ENCODE measurements around the gene HOXD9. TPM values are rescaled to one million over a fixed set of nuclear protein-coding genes. Genes with fewer than 3 reads are reported as not detected.

Gene HOXD9
- total and polyA plus RNA-seq, 8 donors, result 0.12 to 1.1 (median 0.34) TPM; not detected in 2

DNA sequence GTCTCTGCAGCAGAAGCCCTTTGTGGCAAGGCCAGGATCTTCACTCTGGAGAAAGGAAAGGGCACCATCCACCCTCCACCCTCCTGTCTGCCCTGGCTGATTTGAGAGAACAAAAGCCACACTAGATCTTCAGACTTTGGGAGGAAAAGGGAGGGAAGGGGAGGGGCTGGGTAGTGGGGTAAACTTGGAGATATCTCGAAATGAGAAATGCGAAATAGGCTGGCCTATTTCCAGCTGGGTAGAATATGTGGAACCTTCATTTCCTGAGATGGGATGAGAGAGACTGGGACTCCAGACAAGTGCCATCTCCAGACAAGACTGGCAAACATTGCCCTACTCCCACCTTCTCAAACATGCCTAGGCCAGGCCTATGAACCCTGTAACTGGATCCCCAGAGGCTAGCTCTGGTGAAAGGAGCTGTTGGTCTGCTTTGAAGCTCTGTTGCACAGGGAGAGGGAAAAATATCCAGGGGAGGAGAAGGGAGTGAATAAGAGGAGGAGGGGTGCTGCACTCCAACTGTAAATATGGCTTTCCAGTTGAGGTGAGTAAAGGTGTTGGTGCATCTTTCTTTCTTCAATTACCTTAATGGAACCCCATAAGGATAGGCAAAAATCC, 21.2 kb upstream of the HOXD9 start:
- Histone ChIP-seq H3K9me3 (no peaks in the 10 kb centered on the region), H3K27me3 (peaks cover 2 to 77% (median 33%) of the 10 kb centered on the region in 4 donors), H3K27ac (no peak overlapping the region), H3K4me3 (no peak overlapping the region), H3K36me3 (no peaks in the 10 kb centered on the region), H3K4me1 (peaks cover 0 to 8% (median 4%) of the 10 kb centered on the region in 3 donors)
- TF ChIP-seq CTCF (IDR thresholded peaks at IDR 0.05), result no peak
- WGBS, 2 donors, result 7 to 11% methylated on average over 2 of the region's 2 CpGs
- intact Hi-C loops (cut with DNase I), result loop anchor here in 1 of 3 donors (10.0 kb wide), 1 partner anchor 747 kb away; no protein-coding TSS in a partner anchor
- DNase-seq (no peak), FAIRE-seq (no peak), ATAC-seq (no peak)

- TF ChIP-seq CTCF (IDR thresholded peaks at IDR 0.05), result no peak
- ATAC-seq, result no peak
- no peak for DNase-seq
- Histone ChIP-seq H3K4me1 (peaks cover 0 to 8% (median under 1%) of the 10 kb centered on the region in 3 donors), H3K27me3 (peaks cover 2 to 74% (median 30%) of the 10 kb centered on the region in 4 donors), H3K9me3 (no peaks in the 10 kb centered on the region), H3K27ac (no peak overlapping the region), H3K4me3 (no peak overlapping the region), H3K36me3 (no peaks in the 10 kb centered on the region)
- intact Hi-C loops (cut with DNase I), result loop anchor here in 1 of 3 donors (10.0 kb wide), 1 partner anchor 747 kb away; no protein-coding TSS in a partner anchor
- FAIRE-seq, result no peak
- 50 to 64% methylated on average over 5 of the region's 5 CpGs for WGBS, 2 donors
These were observed 20.7 kb upstream of the HOXD9 start for GRCh38 chr2:176101842-176102241.

GRCh38 chr2:176102309-176102866, 20.1 kb upstream of the HOXD9 start:
- Histone ChIP-seq H3K4me3 (no peak overlapping the region), H3K4me1 (peaks cover 0 to 5% (median 0%) of the 10 kb centered on the region in 3 donors), H3K9me3 (no peaks in the 10 kb centered on the region), H3K27me3 (peaks cover 2 to 75% (median 31%) of the 10 kb centered on the region in 4 donors), H3K36me3 (no peaks in the 10 kb centered on the region), H3K27ac (no peak overlapping the region)
- FAIRE-seq, result no peak
- DNase-seq, result no peak
- ATAC-seq, result no peak
- intact Hi-C loops (cut with DNase I), result loop anchor here in 1 of 3 donors (10.0 kb wide), 1 partner anchor 748 kb away; no protein-coding TSS in a partner anchor
- no peak for TF ChIP-seq CTCF (IDR thresholded peaks at IDR 0.05)
- 16 to 19% methylated on average over 7 of the region's 7 CpGs for WGBS, 2 donors

GRCh38 chr2:176103194-176103593, 19.3 kb upstream of the HOXD9 start:
- ATAC-seq (no peak), FAIRE-seq (no peak), DNase-seq (no peak)
- Histone ChIP-seq H3K4me1 (peaks cover 0 to 4% (median 0%) of the 10 kb centered on the region in 3 donors), H3K27ac (no peak overlapping the region), H3K4me3 (no peak overlapping the region), H3K27me3 (peaks cover 2 to 73% (median 31%) of the 10 kb centered on the region in 4 donors), H3K9me3 (no peaks in the 10 kb centered on the region), H3K36me3 (no peaks in the 10 kb centered on the region)
- TF ChIP-seq CTCF (IDR thresholded peaks at IDR 0.05), result no peak
- WGBS, 2 donors, result 35 to 38% methylated on average over 7 of the region's 7 CpGs
- intact Hi-C loops (cut with DNase I), result loop anchor here in 1 of 3 donors (10.0 kb wide), 1 partner anchor 748 kb away; no protein-coding TSS in a partner anchor
